Measurements from ENCODE around the gene GLUD1. TPM values are rescaled to one million over a fixed set of nuclear protein-coding genes. Genes with fewer than 3 reads are reported as not detected.
"Not testable (repeated sequence)": the region's sequence is repeated elsewhere in the genome, so short reads cannot be mapped to it uniquely, and the experiment has no call there.

GLUD1 gene

DNA sequence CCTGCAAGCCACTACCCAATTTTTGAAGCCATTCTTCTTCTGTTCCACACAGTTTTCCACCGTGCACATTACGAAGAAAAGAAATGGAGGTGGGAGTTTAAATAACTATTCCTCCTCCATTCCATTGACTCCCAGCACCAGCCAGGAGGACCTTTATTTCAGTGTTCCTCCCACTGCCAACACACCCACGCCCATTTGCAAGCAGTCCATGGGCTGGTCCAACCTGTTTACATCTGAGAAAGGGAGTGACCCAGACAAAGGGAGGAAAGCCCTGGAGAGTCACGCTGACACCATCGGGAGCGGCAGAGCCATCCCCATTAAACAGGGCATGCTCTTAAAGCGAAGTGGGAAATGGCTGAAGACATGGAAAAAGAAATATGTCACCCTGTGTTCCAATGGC lies 86.3 kb downstream of the GLUD1 start:
- not testable (repeated sequence) for H3K4me2 ChIP-seq (ENCODE audit: low read length); H3K36me3 ChIP-seq (ENCODE audit: insufficient read depth, low read length); H3K9ac ChIP-seq (ENCODE audit: low read depth, low read length); H3K27me3 ChIP-seq (ENCODE audit: control insufficient read depth, insufficient read depth, low read length); H3K4me1 ChIP-seq (ENCODE audit: control insufficient read depth, insufficient read depth, low read length); H3K9me3 ChIP-seq (replicated peaks; ENCODE audit: low read length); H3K4me3 ChIP-seq (ENCODE audit: low read length)

DNA sequence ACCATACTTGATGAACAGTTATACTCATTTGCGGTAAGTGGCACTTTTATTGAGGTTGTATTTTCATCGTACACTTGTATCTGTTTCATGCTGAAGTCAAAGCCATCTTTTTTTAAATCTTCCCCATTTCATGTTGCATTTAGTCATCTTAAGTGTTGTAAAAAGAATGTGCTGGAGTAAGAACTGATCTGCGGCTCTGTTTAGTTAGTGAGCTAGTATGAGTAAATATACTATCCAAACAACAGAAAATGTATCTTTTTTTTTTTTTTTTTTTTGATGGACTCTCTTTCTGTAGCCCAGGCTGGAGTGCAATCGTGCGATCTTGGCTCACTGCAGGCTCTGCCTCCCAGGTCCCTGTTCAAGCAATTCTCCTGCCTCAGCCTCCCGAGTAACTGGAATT lies 87.0 kb downstream of the GLUD1 start:
- not testable (repeated sequence) for H3K9me3 ChIP-seq (replicated peaks; ENCODE audit: low read length); H3K36me3 ChIP-seq (ENCODE audit: insufficient read depth, low read length); H3K27me3 ChIP-seq (ENCODE audit: control insufficient read depth, insufficient read depth, low read length); H3K4me3 ChIP-seq (ENCODE audit: low read length); H3K4me1 ChIP-seq (ENCODE audit: control insufficient read depth, insufficient read depth, low read length); H3K4me2 ChIP-seq (ENCODE audit: low read length); H3K9ac ChIP-seq (ENCODE audit: low read depth, low read length)

DNA sequence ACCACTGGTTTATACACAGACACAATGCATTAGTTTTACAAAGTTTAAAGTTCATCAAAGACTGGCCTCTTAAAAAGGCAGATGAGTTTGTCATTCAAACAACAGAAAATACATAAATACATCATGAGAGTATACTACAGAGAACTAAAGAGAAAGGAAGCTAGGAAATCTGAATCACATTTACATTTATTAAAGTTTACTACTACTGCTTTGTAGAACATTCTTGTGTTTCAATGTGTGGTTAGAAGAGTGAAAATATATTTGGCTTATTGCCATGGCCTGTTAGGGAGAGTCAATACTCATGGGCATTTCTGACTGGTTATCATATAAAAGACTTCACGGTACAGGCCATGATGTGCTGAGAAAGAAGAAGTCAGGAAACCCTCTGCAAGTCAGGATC lies 87.5 kb downstream of the GLUD1 start:
- H3K4me3 ChIP-seq (ENCODE audit: low read length); H3K27me3 ChIP-seq (ENCODE audit: control insufficient read depth, insufficient read depth, low read length); H3K9me3 ChIP-seq (replicated peaks; ENCODE audit: low read length); H3K36me3 ChIP-seq (ENCODE audit: insufficient read depth, low read length); H3K4me2 ChIP-seq (ENCODE audit: low read length); H3K4me1 ChIP-seq (ENCODE audit: control insufficient read depth, insufficient read depth, low read length); H3K9ac ChIP-seq (ENCODE audit: low read depth, low read length): not testable (repeated sequence)

DNA sequence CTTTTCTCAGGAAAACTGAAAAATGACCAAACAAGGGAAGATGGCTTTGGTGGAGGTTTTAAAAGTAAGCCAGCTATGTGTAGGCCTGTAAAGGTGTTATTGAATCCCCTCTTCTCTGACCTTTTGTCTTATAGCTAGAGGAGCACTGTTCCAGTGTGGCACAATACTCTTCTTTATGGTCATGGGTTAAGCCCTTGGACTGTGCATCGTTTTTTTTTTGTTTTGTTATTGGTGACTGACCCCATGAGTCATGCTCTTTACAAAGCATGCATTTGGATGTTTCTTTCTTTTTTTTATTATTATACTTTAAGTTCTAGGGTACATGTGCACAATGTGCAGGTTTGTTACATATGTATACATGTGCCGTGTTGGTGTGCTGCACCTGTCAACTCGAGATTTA lies 94.2 kb downstream of the GLUD1 start:
- H3K4me2 ChIP-seq (ENCODE audit: low read length) = peak overlapping the region; percentile 7
- peaks cover 7% of the 10 kb centered on the region for H3K4me1 ChIP-seq (ENCODE audit: control insufficient read depth, insufficient read depth, low read length)
- H3K9ac ChIP-seq (ENCODE audit: low read depth, low read length) = no peak overlapping the region
- no peaks in the 10 kb centered on the region for H3K27me3 ChIP-seq (ENCODE audit: control insufficient read depth, insufficient read depth, low read length)
- no peaks in the 10 kb centered on the region for H3K9me3 ChIP-seq (replicated peaks; ENCODE audit: low read length)
- H3K4me3 ChIP-seq (ENCODE audit: low read length) = no peak overlapping the region
- no peaks in the 10 kb centered on the region for H3K36me3 ChIP-seq (ENCODE audit: insufficient read depth, low read length)

Small RNA genes lying within 50 kb of the gene (small RNA-seq; reads per million reads assigned to genes)
- not detected for gene AL136982.5
- not detected for gene FAM25A
- not detected for gene RNU6-529P
